Subcutaneous adipose tissue (tissue), 4 donors: ENCODE results near the gene WDFY1. TPM values are rescaled to one million over a fixed set of nuclear protein-coding genes. Genes with fewer than 3 reads are reported as not detected.

ENCODE experiments used
- total RNA-seq, 4 donors: library from RNA; depleted of rRNA; stranded (reverse); fragments of >200 nt; gene quantifications; one replicate each; pipeline ENCODE4 v1.1.0, GENCODE V29; 2016
- TF ChIP-seq, protein P1 (sequence below): fragments of 450-650 bp; IDR thresholded peaks from one replicate; pipeline ENCODE4 v1.5.1; 2016; ENCODE audit warnings: low read depth, mild to moderate bottlenecking, control low read depth, antibody characterized with exemption, moderate library complexity

WDFY1 gene
- total RNA-seq, 4 donors from 2014 or later, result 38.1 to 55.2 (median 45.6) TPM

DNA sequence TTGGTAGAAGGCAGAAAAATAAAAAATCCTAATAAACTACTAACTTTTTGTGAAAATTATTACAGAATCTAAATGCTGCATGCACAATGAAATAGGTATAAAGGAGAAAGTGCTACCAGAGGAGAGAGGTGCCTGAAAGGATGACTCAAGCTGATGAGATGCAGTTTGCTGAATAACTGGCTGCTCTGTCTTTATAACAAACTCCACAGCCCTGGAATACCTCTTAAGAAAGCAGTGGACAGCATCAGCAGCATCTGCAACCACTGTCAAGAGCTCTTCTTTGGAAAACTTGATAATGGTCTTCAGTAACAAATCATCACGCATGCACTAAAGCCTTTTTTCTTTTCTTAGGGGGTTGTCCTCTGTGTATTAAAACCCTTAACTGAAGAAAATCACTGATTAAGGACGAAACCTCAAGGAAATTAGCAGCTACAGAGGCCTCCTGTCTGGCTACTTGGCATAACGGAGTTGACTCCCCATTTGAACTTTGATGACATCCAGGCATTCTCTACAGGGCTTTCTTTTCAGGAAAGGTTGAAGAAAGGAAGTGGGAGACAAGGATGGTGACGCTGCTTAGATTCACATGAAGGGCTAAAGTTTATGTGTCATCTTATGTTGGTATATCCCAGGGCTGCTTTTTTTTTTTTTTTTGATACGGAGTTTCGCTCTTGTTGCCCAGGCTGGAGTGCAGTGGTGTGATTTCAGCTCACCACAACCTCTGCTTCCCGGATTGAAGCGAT, 28.8 kb downstream of the WDFY1 start:
- TF ChIP-seq, protein P1, sequence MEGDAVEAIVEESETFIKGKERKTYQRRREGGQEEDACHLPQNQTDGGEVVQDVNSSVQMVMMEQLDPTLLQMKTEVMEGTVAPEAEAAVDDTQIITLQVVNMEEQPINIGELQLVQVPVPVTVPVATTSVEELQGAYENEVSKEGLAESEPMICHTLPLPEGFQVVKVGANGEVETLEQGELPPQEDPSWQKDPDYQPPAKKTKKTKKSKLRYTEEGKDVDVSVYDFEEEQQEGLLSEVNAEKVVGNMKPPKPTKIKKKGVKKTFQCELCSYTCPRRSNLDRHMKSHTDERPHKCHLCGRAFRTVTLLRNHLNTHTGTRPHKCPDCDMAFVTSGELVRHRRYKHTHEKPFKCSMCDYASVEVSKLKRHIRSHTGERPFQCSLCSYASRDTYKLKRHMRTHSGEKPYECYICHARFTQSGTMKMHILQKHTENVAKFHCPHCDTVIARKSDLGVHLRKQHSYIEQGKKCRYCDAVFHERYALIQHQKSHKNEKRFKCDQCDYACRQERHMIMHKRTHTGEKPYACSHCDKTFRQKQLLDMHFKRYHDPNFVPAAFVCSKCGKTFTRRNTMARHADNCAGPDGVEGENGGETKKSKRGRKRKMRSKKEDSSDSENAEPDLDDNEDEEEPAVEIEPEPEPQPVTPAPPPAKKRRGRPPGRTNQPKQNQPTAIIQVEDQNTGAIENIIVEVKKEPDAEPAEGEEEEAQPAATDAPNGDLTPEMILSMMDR, result no peak

DNA sequence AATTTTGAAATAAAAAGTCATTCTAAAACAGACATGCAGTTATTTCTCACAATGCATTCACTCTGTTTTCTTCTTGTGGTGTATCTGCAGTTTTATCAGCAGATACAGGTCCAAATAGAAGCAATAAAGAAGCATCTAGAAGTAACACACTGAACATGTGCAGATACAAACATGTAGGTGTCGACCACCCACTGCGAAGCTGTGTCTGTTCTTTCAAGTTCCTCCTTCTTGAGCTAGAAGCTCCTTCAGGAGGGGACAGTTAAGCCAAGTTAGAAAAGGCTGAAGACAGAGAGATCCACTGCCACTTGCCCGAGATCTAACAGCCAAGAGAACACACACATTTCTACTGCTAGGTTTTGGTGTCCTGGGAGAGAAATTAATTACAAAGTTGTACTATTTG, 30.1 kb downstream of the WDFY1 start:
- TF ChIP-seq, protein P1, result no peak

DNA sequence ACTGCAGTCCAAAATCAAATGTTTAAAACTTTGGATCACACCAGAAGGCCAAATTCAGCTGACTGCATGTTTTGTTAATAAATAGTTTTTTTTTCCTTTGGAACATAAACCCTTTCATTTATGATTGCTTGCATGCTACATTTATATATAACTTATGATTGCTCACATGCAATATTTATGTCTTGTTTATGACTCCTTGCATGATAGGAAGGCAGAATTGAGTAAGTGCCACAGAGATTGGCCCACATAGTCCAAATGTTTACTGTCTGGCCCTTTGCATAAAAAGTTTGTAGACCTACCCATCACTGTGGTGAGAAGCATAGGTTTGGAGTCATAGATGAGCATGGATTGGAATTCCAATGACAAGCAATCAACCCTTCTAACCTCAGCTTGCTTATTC, 30.8 kb downstream of the WDFY1 start:
- TF ChIP-seq, protein P1, result no peak

DNA sequence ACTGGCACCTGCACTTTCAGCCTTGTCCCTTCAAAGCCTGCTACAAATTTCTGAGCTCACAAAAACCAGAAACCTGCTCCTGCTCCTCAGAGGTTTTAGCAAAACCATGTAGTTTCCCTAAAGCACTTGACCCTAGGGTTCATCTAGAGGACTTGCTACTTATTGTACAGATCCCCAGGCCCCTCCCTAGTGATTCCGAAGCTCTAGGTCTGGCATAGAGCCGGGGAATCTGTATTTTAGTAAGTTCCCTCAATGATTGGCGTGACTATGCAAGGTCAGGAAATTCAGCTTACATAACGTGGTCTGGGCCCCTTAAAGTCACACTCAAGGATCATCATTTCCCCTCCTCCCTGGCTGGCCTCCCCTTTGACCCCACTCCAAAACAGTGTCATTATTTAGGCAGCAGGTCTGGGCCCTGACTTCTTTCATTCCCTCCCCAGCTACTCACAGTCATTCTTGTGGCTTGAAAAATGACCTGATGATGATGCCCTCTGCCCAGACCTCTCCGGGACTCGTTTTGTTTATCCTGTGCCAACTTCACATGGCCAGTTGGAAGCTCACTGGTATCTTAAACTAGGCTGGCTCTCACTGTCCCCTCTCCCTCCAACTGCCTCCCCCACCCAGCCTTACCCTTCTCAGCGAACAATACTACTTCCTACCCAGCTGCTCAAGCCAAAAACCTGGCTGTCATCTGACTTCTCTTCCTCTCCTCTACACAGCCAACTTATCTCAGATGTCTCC, 36.0 kb downstream of the WDFY1 start:
- TF ChIP-seq, protein P1, result no peak

DNA sequence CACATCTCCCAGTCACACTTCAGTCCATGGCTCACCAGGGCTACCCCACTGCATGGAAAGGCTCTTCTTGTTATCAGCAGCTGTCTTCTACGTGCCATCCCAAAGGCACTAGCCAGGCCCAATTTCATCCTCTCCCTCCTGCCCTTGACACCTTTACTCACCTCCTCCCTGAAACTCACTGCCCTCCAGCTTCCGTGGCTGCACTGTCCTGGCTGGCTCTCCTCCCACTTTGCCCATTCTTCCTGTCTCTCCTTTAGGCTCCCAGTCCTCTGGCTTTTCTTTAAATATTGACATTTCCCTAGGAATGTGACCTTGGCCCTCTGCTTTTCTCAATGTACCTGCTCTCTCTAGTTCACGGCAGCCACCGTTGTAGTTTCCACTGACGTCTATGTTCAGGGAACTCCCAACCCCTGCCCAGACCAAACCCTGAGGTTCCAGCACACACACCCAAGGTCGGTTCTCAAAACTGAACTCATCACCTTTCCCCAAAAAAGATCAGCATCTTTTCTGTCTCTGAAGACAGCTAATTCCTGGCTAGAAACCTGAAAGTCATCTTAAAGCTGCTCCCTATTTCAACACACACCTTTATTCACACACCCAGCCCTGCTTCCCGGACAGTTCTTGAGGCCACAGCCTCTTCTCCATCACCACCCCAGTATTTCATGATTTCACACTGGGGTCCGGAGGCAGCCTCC, 36.7 kb downstream of the WDFY1 start:
- TF ChIP-seq, protein P1, result no peak

DNA sequence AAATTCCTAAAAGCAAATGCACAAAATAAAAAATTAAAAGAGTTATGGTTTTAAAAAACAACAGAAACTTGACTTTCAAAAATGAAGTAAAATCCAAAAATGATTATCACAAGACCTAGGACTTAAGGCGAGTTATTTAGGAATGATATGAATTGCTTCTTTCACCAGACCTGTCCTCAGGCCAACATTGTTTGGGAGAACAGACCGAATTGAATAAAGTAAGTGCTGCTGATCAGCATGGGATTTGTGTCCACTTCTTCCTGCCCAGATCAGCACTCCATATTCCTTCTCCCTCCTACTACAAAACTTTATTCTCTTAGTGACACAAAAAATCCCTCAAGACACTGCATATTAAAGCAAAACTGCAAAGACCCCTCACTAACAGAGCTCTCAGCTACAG, 39.1 kb downstream of the WDFY1 start:
- TF ChIP-seq, protein P1, result no peak

DNA sequence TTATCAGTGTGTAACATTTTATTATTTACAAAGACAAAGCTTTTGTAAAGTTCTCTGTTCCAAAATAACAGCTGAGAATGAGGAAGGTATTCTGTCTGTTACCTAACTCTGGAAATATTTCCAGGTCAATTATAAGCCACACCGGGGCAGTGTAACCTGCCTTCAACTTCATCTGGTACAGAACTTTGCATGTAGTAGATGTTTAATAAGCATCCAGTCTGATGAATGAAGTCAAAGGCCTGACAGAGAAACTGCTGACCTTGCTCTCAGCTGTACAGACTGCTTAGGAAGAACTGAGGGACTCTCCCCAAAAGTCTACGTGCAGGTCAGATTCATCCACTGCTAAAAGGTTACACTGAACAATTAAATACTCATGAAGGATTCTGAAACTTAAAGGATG, 43.3 kb downstream of the WDFY1 start:
- TF ChIP-seq, protein P1, result no peak
